Measurements from ENCODE around the gene SLC35F1.

SLC35F1 gene

DNA sequence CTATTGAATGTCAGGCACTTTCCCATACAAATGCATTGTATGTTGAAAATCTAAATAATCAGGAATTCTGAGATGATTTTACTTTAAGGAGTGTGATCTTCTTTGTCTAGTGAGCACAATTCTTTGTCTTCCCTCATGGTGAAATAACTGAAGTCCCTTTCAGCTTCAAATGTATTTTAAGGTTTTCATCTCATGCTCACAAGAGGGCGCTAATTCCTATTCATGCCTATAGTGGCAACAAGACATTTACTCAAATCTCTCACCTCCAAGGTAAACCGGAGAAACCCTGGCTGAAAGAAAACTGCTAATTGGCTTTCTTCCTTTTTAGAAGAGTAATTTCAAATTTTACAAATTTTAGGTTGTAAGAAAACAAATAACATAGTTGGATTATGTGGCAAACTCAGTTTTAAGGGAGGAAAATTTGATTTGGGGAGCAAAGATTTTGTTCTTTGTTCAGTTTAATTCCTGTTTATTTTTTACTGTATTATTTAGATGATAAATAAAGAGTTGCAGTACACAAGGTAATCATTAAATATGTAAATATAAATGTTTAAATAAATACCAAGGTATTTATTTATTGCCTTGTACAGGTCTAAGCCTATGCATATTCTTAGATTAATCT, 69.1 kb downstream of the SLC35F1 start:
- no peak for TF ChIP-seq ZBTB7A (IDR thresholded peaks at IDR 0.05; ENCODE audit: low read depth)
- TF ChIP-seq CEBPB (IDR thresholded peaks at IDR 0.05), result no peak
- peak; percentile 63 for TF ChIP-seq RAD21 (IDR thresholded peaks at IDR 0.05; ENCODE audit: low read depth)

DNA sequence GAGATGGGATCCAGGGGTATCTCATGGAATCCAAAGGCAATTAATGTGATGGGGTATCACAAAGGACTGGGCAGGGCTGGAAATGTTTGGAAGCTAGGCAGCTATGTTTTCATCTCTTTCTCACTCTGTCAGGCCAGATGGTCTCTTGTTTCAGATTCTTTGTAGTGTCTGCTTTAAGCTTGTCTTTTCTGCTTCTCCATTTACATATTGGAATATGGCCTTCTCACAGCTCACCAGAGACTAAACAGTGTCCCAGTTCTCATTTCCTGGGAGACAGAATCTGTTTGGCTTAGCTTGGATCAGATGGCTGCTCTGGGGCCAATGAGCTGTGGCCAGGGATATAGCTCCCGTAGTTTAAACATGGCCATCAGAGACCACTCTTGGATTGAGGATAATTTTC, 78.9 kb downstream of the SLC35F1 start:
- TF ChIP-seq YY1 (IDR thresholded peaks at IDR 0.05; ENCODE audit: low read depth), result no peak
- TF ChIP-seq TAF1 (IDR thresholded peaks at IDR 0.05; ENCODE audit: low read depth), result no peak
- TF ChIP-seq, protein P1, sequence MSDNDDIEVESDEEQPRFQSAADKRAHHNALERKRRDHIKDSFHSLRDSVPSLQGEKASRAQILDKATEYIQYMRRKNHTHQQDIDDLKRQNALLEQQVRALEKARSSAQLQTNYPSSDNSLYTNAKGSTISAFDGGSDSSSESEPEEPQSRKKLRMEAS (IDR thresholded peaks at IDR 0.05), result no peak
- TF ChIP-seq, protein P2, sequence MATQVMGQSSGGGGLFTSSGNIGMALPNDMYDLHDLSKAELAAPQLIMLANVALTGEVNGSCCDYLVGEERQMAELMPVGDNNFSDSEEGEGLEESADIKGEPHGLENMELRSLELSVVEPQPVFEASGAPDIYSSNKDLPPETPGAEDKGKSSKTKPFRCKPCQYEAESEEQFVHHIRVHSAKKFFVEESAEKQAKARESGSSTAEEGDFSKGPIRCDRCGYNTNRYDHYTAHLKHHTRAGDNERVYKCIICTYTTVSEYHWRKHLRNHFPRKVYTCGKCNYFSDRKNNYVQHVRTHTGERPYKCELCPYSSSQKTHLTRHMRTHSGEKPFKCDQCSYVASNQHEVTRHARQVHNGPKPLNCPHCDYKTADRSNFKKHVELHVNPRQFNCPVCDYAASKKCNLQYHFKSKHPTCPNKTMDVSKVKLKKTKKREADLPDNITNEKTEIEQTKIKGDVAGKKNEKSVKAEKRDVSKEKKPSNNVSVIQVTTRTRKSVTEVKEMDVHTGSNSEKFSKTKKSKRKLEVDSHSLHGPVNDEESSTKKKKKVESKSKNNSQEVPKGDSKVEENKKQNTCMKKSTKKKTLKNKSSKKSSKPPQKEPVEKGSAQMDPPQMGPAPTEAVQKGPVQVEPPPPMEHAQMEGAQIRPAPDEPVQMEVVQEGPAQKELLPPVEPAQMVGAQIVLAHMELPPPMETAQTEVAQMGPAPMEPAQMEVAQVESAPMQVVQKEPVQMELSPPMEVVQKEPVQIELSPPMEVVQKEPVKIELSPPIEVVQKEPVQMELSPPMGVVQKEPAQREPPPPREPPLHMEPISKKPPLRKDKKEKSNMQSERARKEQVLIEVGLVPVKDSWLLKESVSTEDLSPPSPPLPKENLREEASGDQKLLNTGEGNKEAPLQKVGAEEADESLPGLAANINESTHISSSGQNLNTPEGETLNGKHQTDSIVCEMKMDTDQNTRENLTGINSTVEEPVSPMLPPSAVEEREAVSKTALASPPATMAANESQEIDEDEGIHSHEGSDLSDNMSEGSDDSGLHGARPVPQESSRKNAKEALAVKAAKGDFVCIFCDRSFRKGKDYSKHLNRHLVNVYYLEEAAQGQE (IDR thresholded peaks at IDR 0.05; ENCODE audit: low read depth), result no peak
- TF ChIP-seq NFIC (IDR thresholded peaks at IDR 0.05), result no peak
- TF ChIP-seq, protein P3, sequence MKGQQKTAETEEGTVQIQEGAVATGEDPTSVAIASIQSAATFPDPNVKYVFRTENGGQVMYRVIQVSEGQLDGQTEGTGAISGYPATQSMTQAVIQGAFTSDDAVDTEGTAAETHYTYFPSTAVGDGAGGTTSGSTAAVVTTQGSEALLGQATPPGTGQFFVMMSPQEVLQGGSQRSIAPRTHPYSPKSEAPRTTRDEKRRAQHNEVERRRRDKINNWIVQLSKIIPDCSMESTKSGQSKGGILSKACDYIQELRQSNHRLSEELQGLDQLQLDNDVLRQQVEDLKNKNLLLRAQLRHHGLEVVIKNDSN (IDR thresholded peaks at IDR 0.05), result no peak
- TF ChIP-seq TEAD4 (IDR thresholded peaks at IDR 0.05), result no peak
- no peak for TF ChIP-seq TCF12 (IDR thresholded peaks at IDR 0.05; ENCODE audit: low read depth)
- TF ChIP-seq ZBTB7A (IDR thresholded peaks at IDR 0.05; ENCODE audit: low read depth), result no peak
- no peak for TF ChIP-seq EGR1 (IDR thresholded peaks at IDR 0.05)
- no peak for TF ChIP-seq RAD21 (IDR thresholded peaks at IDR 0.05; ENCODE audit: low read depth)

DNA sequence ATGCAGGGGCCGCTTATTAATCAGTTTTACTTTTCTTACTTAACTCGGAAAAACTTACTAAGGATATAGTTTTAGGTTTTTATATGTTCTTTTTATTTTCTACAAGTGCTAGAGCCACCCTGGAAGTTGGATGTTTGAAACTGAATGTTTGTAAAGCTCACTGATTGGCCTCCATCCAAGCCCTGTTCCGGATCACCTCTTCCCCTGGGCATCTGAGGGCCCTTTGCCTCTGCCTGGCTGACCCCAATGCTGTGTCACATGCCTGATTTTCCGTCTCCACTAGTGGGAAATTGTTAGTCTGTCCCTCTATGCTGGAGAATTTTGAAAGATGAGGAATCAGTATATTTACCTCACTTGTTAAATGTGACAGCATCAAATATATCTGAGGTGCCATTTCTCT, 79.3 kb downstream of the SLC35F1 start:
- TF ChIP-seq, protein P1 (IDR thresholded peaks at IDR 0.05), result no peak
- TF ChIP-seq, protein P2 (IDR thresholded peaks at IDR 0.05; ENCODE audit: low read depth), result no peak
- no peak for TF ChIP-seq NFIC (IDR thresholded peaks at IDR 0.05)
- TF ChIP-seq TCF12 (IDR thresholded peaks at IDR 0.05; ENCODE audit: low read depth), result no peak
- no peak for TF ChIP-seq RAD21 (IDR thresholded peaks at IDR 0.05; ENCODE audit: low read depth)
- TF ChIP-seq EP300 (IDR thresholded peaks at IDR 0.05; ENCODE audit: borderline replicate concordance), result no peak
- TF ChIP-seq YY1 (IDR thresholded peaks at IDR 0.05; ENCODE audit: low read depth), result no peak

DNA sequence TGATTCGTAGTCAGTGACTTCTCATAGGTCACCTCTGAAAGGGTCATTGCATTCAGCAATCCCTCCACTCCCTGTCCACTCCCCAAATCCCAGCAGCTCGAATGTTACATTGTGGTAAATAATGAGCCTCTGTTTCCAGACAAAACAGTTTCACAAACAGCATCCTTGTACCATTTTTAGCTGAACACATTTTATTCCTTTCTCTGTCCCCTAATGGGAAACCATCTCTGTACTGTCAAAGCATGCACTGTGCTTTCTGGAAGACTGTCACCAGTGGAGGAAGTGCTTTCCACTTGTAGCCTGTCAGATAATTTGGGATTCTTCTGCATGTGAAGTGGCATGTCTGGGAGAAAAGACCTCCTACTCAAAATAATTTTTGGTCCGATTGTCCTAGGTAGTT, 82.0 kb downstream of the SLC35F1 start:
- TF ChIP-seq TCF12 (IDR thresholded peaks at IDR 0.05; ENCODE audit: low read depth) (no peak), TEAD4 (IDR thresholded peaks at IDR 0.05) (no peak), RAD21 (IDR thresholded peaks at IDR 0.05; ENCODE audit: low read depth) (no peak), EP300 (IDR thresholded peaks at IDR 0.05; ENCODE audit: borderline replicate concordance) (no peak), ZBTB7A (IDR thresholded peaks at IDR 0.05; ENCODE audit: low read depth) (no peak), FOXM1 (IDR thresholded peaks at IDR 0.05; ENCODE audit: borderline replicate concordance, low read depth) (no peak), CEBPB (IDR thresholded peaks at IDR 0.05) (no peak), TAF1 (IDR thresholded peaks at IDR 0.05; ENCODE audit: low read depth) (no peak)
- TF ChIP-seq, protein P2 (IDR thresholded peaks at IDR 0.05; ENCODE audit: low read depth), result no peak

DNA sequence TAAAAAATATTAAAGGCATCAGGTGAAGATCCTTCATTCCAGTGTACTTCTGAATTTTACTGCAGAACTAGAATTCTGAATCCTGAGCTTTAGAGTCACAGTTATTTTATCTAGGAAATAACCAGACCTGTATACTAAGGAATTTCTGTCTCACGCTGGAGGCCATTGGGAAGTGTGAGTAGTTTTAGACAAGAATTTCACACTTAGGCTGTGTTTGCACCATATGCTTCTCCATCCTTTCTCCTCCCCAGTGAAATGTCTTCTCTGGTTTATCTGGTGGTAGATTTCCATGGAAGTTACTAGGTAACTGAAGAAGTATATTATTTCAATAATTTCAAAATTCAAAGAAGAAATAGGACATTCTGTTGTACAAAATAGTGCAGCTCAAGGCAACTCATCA, 83.1 kb downstream of the SLC35F1 start:
- TF ChIP-seq FOXM1 (IDR thresholded peaks at IDR 0.05; ENCODE audit: borderline replicate concordance, low read depth) (no peak), ZBTB7A (IDR thresholded peaks at IDR 0.05; ENCODE audit: low read depth) (no peak), TAF1 (IDR thresholded peaks at IDR 0.05; ENCODE audit: low read depth) (no peak), NFIC (IDR thresholded peaks at IDR 0.05) (no peak), EP300 (IDR thresholded peaks at IDR 0.05; ENCODE audit: borderline replicate concordance) (no peak), RAD21 (IDR thresholded peaks at IDR 0.05; ENCODE audit: low read depth) (no peak), TCF12 (IDR thresholded peaks at IDR 0.05; ENCODE audit: low read depth) (no peak), CEBPB (IDR thresholded peaks at IDR 0.05) (no peak), EGR1 (IDR thresholded peaks at IDR 0.05) (no peak), TEAD4 (IDR thresholded peaks at IDR 0.05) (no peak), CREB1 (IDR thresholded peaks at IDR 0.05; ENCODE audit: low read depth) (no peak), YY1 (IDR thresholded peaks at IDR 0.05; ENCODE audit: low read depth) (no peak)
- TF ChIP-seq, protein P1 (IDR thresholded peaks at IDR 0.05), result no peak
- TF ChIP-seq, protein P2 (IDR thresholded peaks at IDR 0.05; ENCODE audit: low read depth), result no peak
- TF ChIP-seq, protein P3 (IDR thresholded peaks at IDR 0.05), result no peak

Data from Ishikawa (cell line).